Measurements from ENCODE around the gene CASQ1.

DNA sequence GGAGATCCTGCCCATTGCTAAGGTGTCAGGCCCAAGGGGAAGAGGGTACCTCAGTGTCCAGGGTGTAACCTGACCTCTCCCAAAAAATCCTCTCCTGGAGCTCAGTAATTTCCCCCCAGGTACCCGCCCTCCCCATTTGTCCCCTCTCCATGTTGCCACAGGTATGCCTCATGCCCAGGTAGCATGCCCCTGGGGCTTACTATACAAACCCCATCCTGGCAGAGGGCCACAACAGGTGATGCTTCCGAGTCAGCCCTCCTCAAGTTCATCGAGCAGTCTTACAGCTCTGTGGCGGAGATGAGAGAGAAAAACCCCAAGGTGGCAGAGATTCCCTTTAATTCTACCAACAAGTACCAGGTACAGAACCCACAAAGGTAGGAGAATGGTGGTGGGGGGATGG, 23.3 kb upstream of the CASQ1 start:
- TF ChIP-seq POLR2AphosphoS5 (IDR thresholded peaks at IDR 0.05; ENCODE audit: borderline replicate concordance, low read depth, low read length) (no peak), EZH2 (IDR thresholded peaks at IDR 0.05) (no peak), FOXP2 (optimal IDR thresholded peaks at IDR 0.05; ENCODE audit: control extremely low read depth, extremely low read length, insufficient read depth) (no peak)
